CD14-positive monocyte (primary cell): ENCODE measurements around the gene RWDD2A. TPM values are rescaled to one million over a fixed set of nuclear protein-coding genes. Genes with fewer than 3 reads are reported as not detected.

Source experiments
- DNase-seq, 3 donors: peaks; one replicate each; pipeline ENCODE4 v3.0.0-alpha.2; 2011 to 2022
- H2AFZ ChIP-seq: 2 replicates; pipeline ENCODE4 v1.6.0; 2012; ENCODE audit warnings: mild to moderate bottlenecking, low read depth, low read length, inconsistent platforms; ENCODE audit not compliant: insufficient read depth, poor library complexity, severe bottlenecking
- H3K27ac ChIP-seq, 2 donors: 1 replicate in 1 of 2; 2 replicates in 1 of 2; pipeline ENCODE4 v1.5.1; 2012 to 2013; ENCODE audit warnings: low read length in 2 of 2, control low read depth in 1 of 2, inconsistent platforms in 1 of 2, low read depth in 1 of 2, mild to moderate bottlenecking in 1 of 2
- H3K27me3 ChIP-seq, 2 donors: one replicate each; pipeline versions ENCODE4 v1.6.0 to v1.6.1; 2011 to 2013; ENCODE audit warnings: low read length in 2 of 2; ENCODE audit not compliant: control insufficient read depth in 2 of 2, insufficient read depth in 2 of 2
- H3K36me3 ChIP-seq, 2 donors: replicated peaks in 1 of 2; 1 replicate in 1 of 2; 2 replicates in 1 of 2; pipeline versions ENCODE4 v1.5.1 to v1.6.1; 2012 to 2013; ENCODE audit warnings: low read length in 2 of 2, control low read depth in 1 of 2, inconsistent platforms in 1 of 2, mild to moderate bottlenecking in 1 of 2; ENCODE audit not compliant: insufficient read depth in 2 of 2, control insufficient read depth in 1 of 2
- H3K4me1 ChIP-seq, 2 donors: 1 replicate in 1 of 2; 2 replicates in 1 of 2; pipeline versions ENCODE4 v1.5.1 to v1.6.1; 2012 to 2013; ENCODE audit warnings: low read length in 2 of 2, control low read depth in 1 of 2, inconsistent platforms in 1 of 2, mild to moderate bottlenecking in 1 of 2, moderate library complexity in 1 of 2; ENCODE audit not compliant: insufficient read depth in 2 of 2, control insufficient read depth in 1 of 2
- H3K4me2 ChIP-seq: replicated peaks from 2 replicates; pipeline ENCODE3; 2012; ENCODE audit warnings: low read length, moderate library complexity, mild to moderate bottlenecking; ENCODE audit not compliant: poor library complexity, severe bottlenecking; ENCODE audit errors: extremely low read depth
- H3K4me3 ChIP-seq, 3 experiments: fragments of 200-600 bp in 1 of 3; sonication (generic) in 1 of 3; replicated peaks in 1 of 3; 1 replicate in 2 of 3; 2 replicates in 1 of 3; pipeline ENCODE4 v1.5.1; 2011 to 2013; ENCODE audit warnings: low read length in 3 of 3, mild to moderate bottlenecking in 3 of 3, control low read depth in 2 of 3, low read depth in 2 of 3, inconsistent platforms in 1 of 3, moderate library complexity in 1 of 3
- H3K79me2 ChIP-seq: 2 replicates; pipeline ENCODE4 v1.6.0; 2012; ENCODE audit warnings: mild to moderate bottlenecking, control low read depth, inconsistent platforms, low read length, moderate library complexity; ENCODE audit not compliant: insufficient read depth
- H3K9ac ChIP-seq: 2 replicates; pipeline ENCODE4 v1.6.0; 2017; ENCODE audit warnings: low read length, mild to moderate bottlenecking; ENCODE audit not compliant: insufficient read depth, poor library complexity, severe bottlenecking
- H3K9me3 ChIP-seq, 2 donors: replicated peaks in 1 of 2; 1 replicate in 1 of 2; 2 replicates in 1 of 2; pipeline versions ENCODE4 v1.5.1 to v1.6.1; 2012 to 2013; ENCODE audit warnings: low read length in 2 of 2, control low read depth in 1 of 2; ENCODE audit not compliant: control insufficient read depth in 1 of 2, insufficient read depth in 1 of 2
- H4K20me1 ChIP-seq: 2 replicates; pipeline ENCODE4 v1.6.0; 2012; ENCODE audit warnings: mild to moderate bottlenecking, low read length, control low read depth, moderate library complexity; ENCODE audit not compliant: insufficient read depth
- H3K27ac Mint-ChIP-seq, 7 donors: one replicate each; pipeline ENCODE4 v1.8.0; 2020; ENCODE audit warnings: mild to moderate bottlenecking in 7 of 7, mixed read lengths in 7 of 7, moderate library complexity in 6 of 7, inconsistent platforms in 2 of 7
- H3K27me3 Mint-ChIP-seq, 3 donors: one replicate each; pipeline ENCODE4 v1.8.0; 2021 to 2022; ENCODE audit warnings: low read depth in 3 of 3, mild to moderate bottlenecking in 3 of 3, mixed read lengths in 3 of 3, moderate library complexity in 3 of 3, inconsistent platforms in 1 of 3
- H3K36me3 Mint-ChIP-seq, 2 donors: one replicate each; pipeline ENCODE4 v1.8.0; 2020; ENCODE audit warnings: mixed read lengths in 2 of 2, inconsistent platforms in 1 of 2, mild to moderate bottlenecking in 1 of 2
- H3K4me1 Mint-ChIP-seq: one replicate; pipeline ENCODE4 v1.8.0; 2020; ENCODE audit warnings: mild to moderate bottlenecking, mixed read lengths
- H3K4me3 Mint-ChIP-seq, 2 donors: one replicate each; pipeline ENCODE4 v1.8.0; 2020; ENCODE audit warnings: mild to moderate bottlenecking in 2 of 2, mixed read lengths in 2 of 2, moderate library complexity in 1 of 2
- H3K9me3 Mint-ChIP-seq, 7 donors: one replicate each; pipeline ENCODE4 v1.8.0; 2020 to 2022; ENCODE audit warnings: mixed read lengths in 7 of 7, mild to moderate bottlenecking in 6 of 7, moderate library complexity in 6 of 7, inconsistent platforms in 2 of 7
- CTCF ChIP-seq: fragments of 200-600 bp; IDR thresholded peaks from one replicate; pipeline ENCODE4 v1.8.0; 2022; ENCODE audit warnings: antibody characterized with exemption, mild to moderate bottlenecking
- WGBS: methylation state at CpG from one replicate; pipeline ENCODE4 v1.1.5; 2013; ENCODE audit warnings: missing lambda C conversion rate; ENCODE audit not compliant: insufficient coverage; 5-methylcytosine and 5-hydroxymethylcytosine counted together
- intact Hi-C, 2 donors: fragments of 100-400 bp; cut with micrococcal nuclease; formaldehyde crosslinking; loops; one replicate each; pipeline versions ENCODE4 v1.15.0 to v1.15.1; 2023
- polyA plus RNA-seq, 3 donors: library from polyadenylated mRNA; depleted of rRNA in 1 of 3; unstranded in 2 of 3; stranded (reverse) in 1 of 3; fragments of 300-500 nt in 2 of 3; fragments of >200 nt in 1 of 3; fragmentation: Illumina TruSeq in 2 of 3; gene quantifications; 1 replicate in 2 of 3; 2 replicates in 1 of 3; pipeline ENCODE4 v1.2.3, GENCODE V29; 2012 to 2021

RWDD2A gene
- polyA plus RNA-seq, 3 donors, result 0.77 to 1.2 (median 1.1) TPM

GRCh38 chr6:83168556-83168955, 24.6 kb upstream of the RWDD2A start:
- H3K27me3 Mint-ChIP-seq, result no peaks in the 10 kb centered on the region
- Histone ChIP-seq H3K4me2 (no peak overlapping the region), H3K36me3 (peaks cover 84 to 99% of the 10 kb centered on the region in 2 donors), H3K9ac (no peak overlapping the region), H3K27me3 (no peaks in the 10 kb centered on the region), H3K4me1 (no peaks in the 10 kb centered on the region), H3K27ac (peak overlapping the region in 1 of 2 donors; percentile 7), H3K79me2 (no peaks in the 10 kb centered on the region), H3K9me3 (no peaks in the 10 kb centered on the region), H4K20me1 (no peaks in the 10 kb centered on the region), H3K4me3 (no peak overlapping the region), H2AFZ (no peak overlapping the region)
- H3K36me3 Mint-ChIP-seq, result peaks cover 87 to 92% of the 10 kb centered on the region in 2 donors
- no peak for DNase-seq
- intact Hi-C loops, result no loop called here
- no CpG with 5 or more reads among the region's 1 CpG for WGBS
- TF ChIP-seq CTCF, result no peak
- H3K4me1 Mint-ChIP-seq, result no peaks in the 10 kb centered on the region
- no peaks in the 10 kb centered on the region for H3K9me3 Mint-ChIP-seq
- no peak overlapping the region for H3K4me3 Mint-ChIP-seq
- H3K27ac Mint-ChIP-seq, result no peak overlapping the region

- no peak for DNase-seq
- H3K4me3 ChIP-seq, result no peak overlapping the region
- H3K9ac ChIP-seq, result no peak overlapping the region
- H3K36me3 ChIP-seq, result peaks cover 84 to 99% of the 10 kb centered on the region in 2 donors
- no peaks in the 10 kb centered on the region for H3K9me3 ChIP-seq
- H3K4me2 ChIP-seq, result no peak overlapping the region
- no peaks in the 10 kb centered on the region for H3K27me3 ChIP-seq
- no peaks in the 10 kb centered on the region for H3K79me2 ChIP-seq
- intact Hi-C loops, result no loop called here
- no peak overlapping the region for H2AFZ ChIP-seq
- H3K4me1 ChIP-seq, result no peaks in the 10 kb centered on the region
- no peaks in the 10 kb centered on the region for H3K27me3 Mint-ChIP-seq
- H3K4me3 Mint-ChIP-seq, result no peak overlapping the region
- H3K4me1 Mint-ChIP-seq, result no peaks in the 10 kb centered on the region
- no peak for TF ChIP-seq CTCF
- H4K20me1 ChIP-seq, result no peaks in the 10 kb centered on the region
- no peak overlapping the region for H3K27ac ChIP-seq
- H3K36me3 Mint-ChIP-seq, result peaks cover 84 to 92% of the 10 kb centered on the region in 2 donors
- H3K9me3 Mint-ChIP-seq, result no peaks in the 10 kb centered on the region
- no peak overlapping the region for H3K27ac Mint-ChIP-seq
Observed at GRCh38 chr6:83169106-83169505, 24.1 kb upstream of the RWDD2A start.
